ENCODE results near the gene CCDC89.
A peak's percentile ranks its signal among the peaks of the same experiment; 100 is the strongest.

DNA sequence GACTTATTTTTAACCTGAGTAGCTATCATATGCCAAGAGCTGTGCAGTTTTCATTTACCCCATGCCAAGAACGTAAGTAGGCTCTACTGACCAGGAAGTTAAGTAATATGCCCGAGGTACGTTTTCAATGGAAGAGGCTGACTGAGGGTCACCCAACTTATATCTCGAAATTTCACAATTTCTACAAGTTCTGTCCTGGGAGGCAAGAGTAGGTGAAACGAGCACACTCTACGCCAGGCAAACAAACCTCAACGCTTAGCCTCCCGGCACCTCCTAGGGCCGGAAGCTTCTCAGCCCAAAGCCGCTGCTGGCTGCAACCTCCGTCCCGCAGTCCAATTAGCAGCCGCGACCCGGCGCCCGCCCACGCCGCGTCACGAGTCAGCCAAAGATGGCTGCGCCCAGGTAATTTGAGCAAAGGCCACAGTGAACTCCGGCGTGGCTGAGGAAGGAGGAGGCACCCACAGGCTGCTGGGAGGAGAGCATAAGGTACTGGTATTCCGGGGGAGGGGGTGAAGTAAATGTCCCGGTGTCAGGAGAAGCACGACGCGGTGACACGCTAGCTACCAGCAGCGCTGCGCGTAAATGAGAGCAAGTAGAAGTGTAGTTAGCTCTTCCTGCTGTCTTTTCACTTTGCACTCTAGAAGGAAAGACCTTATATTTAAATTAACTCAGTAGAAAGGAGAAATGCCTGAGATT is 38.2 kb downstream of the CCDC89 start, which contains the start of gene TMEM126A:
- TF ChIP-seq, protein P1, sequence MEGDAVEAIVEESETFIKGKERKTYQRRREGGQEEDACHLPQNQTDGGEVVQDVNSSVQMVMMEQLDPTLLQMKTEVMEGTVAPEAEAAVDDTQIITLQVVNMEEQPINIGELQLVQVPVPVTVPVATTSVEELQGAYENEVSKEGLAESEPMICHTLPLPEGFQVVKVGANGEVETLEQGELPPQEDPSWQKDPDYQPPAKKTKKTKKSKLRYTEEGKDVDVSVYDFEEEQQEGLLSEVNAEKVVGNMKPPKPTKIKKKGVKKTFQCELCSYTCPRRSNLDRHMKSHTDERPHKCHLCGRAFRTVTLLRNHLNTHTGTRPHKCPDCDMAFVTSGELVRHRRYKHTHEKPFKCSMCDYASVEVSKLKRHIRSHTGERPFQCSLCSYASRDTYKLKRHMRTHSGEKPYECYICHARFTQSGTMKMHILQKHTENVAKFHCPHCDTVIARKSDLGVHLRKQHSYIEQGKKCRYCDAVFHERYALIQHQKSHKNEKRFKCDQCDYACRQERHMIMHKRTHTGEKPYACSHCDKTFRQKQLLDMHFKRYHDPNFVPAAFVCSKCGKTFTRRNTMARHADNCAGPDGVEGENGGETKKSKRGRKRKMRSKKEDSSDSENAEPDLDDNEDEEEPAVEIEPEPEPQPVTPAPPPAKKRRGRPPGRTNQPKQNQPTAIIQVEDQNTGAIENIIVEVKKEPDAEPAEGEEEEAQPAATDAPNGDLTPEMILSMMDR (IDR thresholded peaks at IDR 0.05), result no peak
- TF ChIP-seq POLR2A (IDR thresholded peaks at IDR 0.05), result peak in 2 of 4 donors; percentile 6 to 72
- TF ChIP-seq EP300 (IDR thresholded peaks at IDR 0.05), result no peak
- TF ChIP-seq POLR2AphosphoS5 (IDR thresholded peaks at IDR 0.05), result peak; percentile 73 to 94 (median 90)

Data from stomach (tissue), 4 donors.